HEK293T (cell line): ENCODE results near the gene HOXC9.

Source experiments
- CTCF ChIA-PET: fragments of 350-600 bp; formaldehyde crosslinking; extraction: SDS; loops from one replicate; lab custom pipeline; 2021; ENCODE audit warnings: antibody characterized with exemption, inconsistent platforms; lab: Yijun Ruan, JAX
- POLR2A ChIA-PET: fragments of 350-600 bp; formaldehyde crosslinking; extraction: SDS; loops from one replicate; lab custom pipeline; 2020; ENCODE audit warnings: antibody characterized with exemption, inconsistent platforms; lab: Yijun Ruan, JAX
- DNase-seq: peaks from one replicate; pipeline ENCODE4 v3.0.0; 2012; ENCODE audit warnings: mixed read lengths; ENCODE audit errors: extremely low spot score
- ARNT ChIP-seq: fragments of 450-650 bp; IDR thresholded peaks from 2 replicates; pipeline ENCODE4 v1.6.1; 2017; ENCODE audit warnings: mild to moderate bottlenecking
- BHLHE40 ChIP-seq: fragments of 450-650 bp; IDR thresholded peaks from 2 replicates; pipeline ENCODE4 v1.6.1; 2016; ENCODE audit warnings: mild to moderate bottlenecking, moderate library complexity, borderline replicate concordance
- CTBP1 ChIP-seq: fragments of 450-650 bp; IDR thresholded peaks from 2 replicates; pipeline ENCODE4 v1.6.1; 2016; ENCODE audit warnings: borderline replicate concordance
- ELF4 ChIP-seq: fragments of 450-650 bp; IDR thresholded peaks from 2 replicates; pipeline ENCODE4 v1.6.1; 2017; ENCODE audit warnings: antibody characterized with exemption
- FOXA1 ChIP-seq: fragments of 450-650 bp; IDR thresholded peaks from 2 replicates; pipeline ENCODE4 v1.6.1; 2016; ENCODE audit warnings: mild to moderate bottlenecking
- FOXK2 ChIP-seq: fragments of 450-650 bp; IDR thresholded peaks from 2 replicates; pipeline ENCODE4 v1.6.1; 2016; ENCODE audit warnings: mild to moderate bottlenecking
- FOXM1 ChIP-seq: fragments of 450-650 bp; IDR thresholded peaks from 2 replicates; pipeline ENCODE4 v1.6.1; 2017; ENCODE audit warnings: mild to moderate bottlenecking, borderline replicate concordance
- HDGF ChIP-seq: fragments of 450-650 bp; IDR thresholded peaks from 2 replicates; pipeline ENCODE4 v1.6.1; 2017; ENCODE audit warnings: antibody characterized with exemption, borderline replicate concordance
- L3MBTL2 ChIP-seq: fragments of 450-650 bp; conservative IDR thresholded peaks from 2 replicates; pipeline ENCODE4 v1.6.1; 2016; ENCODE audit warnings: mild to moderate bottlenecking
- LEF1 ChIP-seq: fragments of 450-650 bp; IDR thresholded peaks from 2 replicates; pipeline ENCODE4 v1.6.1; 2017; ENCODE audit warnings: mild to moderate bottlenecking, borderline replicate concordance
- NFRKB ChIP-seq: fragments of 450-650 bp; IDR thresholded peaks from 2 replicates; pipeline ENCODE4 v1.6.1; 2016; ENCODE audit warnings: mild to moderate bottlenecking, moderate library complexity
- SP1 ChIP-seq: fragments of 450-650 bp; IDR thresholded peaks from 2 replicates; pipeline ENCODE4 v1.6.1; 2017
- SUZ12 ChIP-seq: fragments of 450-650 bp; IDR thresholded peaks from 2 replicates; pipeline ENCODE4 v1.6.1; 2016; ENCODE audit warnings: mild to moderate bottlenecking
- TARDBP ChIP-seq: fragments of 450-650 bp; IDR thresholded peaks from 2 replicates; pipeline ENCODE4 v1.6.1; 2016
- ZNF384 ChIP-seq: fragments of 450-650 bp; IDR thresholded peaks from 2 replicates; pipeline ENCODE4 v1.6.1; 2016
- TF ChIP-seq, protein P1 (sequence below): fragments of 450-650 bp; IDR thresholded peaks from 2 replicates; pipeline ENCODE4 v1.6.1; 2016

The HOXC9 gene

DNA sequence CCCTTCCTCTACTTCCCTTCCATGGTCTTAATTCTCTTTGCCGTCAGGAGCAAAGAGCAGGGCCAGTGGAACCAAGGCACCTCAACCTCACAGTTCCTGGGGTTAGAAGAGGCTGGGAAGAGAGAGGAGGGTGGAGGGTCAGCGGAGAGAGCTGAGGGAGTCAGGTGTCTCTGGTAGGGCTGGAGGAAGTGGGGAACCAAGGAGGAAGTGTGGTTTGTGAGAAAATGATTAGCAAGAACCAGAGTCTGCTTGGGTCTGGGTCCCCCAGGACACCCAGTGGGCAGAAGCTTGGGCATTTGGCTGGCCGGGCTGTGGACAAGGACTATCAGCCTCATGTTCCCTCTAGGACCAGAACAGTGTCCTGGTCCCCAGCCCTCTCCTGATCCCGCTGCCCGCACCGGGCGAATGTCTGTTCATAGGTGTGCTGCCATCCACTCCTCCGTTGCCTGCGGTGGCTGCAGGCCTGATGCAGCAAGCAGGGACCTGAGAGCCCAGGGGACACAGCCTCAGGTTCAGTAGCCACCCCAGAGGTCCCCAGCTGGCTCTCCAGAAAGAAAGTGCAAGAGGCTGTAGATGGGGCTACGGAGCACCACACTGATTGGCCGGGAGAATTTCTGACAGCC lies 42.9 kb upstream of the HOXC9 start:
- no peak for TF ChIP-seq ELF4
- TF ChIP-seq BHLHE40, result no peak
- no peak for TF ChIP-seq NFRKB
- TF ChIP-seq, protein P1, sequence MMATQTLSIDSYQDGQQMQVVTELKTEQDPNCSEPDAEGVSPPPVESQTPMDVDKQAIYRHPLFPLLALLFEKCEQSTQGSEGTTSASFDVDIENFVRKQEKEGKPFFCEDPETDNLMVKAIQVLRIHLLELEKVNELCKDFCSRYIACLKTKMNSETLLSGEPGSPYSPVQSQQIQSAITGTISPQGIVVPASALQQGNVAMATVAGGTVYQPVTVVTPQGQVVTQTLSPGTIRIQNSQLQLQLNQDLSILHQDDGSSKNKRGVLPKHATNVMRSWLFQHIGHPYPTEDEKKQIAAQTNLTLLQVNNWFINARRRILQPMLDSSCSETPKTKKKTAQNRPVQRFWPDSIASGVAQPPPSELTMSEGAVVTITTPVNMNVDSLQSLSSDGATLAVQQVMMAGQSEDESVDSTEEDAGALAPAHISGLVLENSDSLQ, result no peak
- TF ChIP-seq SUZ12, result no peak
- TF ChIP-seq ZNF384, result no peak
- no peak for TF ChIP-seq ARNT
- TF ChIP-seq TARDBP, result no peak
- no peak for TF ChIP-seq HDGF
- TF ChIP-seq SP1, result no peak
- TF ChIP-seq CTBP1, result no peak
- no peak for TF ChIP-seq L3MBTL2
- TF ChIP-seq FOXM1, result no peak
- no peak for TF ChIP-seq FOXK2
- TF ChIP-seq LEF1, result no peak
- DNase-seq, result no peak
- ChIA-PET CTCF (interaction anchor here (0.6 kb wide), 1 partner anchor 11 kb away, joined by 3 read pairs; no protein-coding TSS in a partner anchor), POLR2A (no interaction called here)

DNA sequence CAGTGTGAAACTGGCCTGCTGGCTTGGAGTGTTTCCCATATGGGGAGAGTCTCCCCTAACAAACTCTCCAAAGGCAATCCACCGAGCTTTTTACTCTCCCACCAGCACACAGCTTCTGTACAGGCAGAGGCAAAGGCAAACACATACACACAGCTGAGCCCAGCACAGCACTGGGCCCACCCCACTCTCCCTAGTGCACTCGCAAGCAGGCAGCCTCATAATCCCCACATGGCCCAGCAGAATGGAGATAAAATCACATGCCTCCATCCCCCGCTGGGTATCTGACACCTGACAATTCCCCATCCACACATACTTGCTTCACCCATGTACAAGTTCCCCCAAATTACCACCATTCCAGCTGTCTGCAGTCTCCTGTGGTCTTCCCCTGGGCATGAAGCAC lies 41.8 kb upstream of the HOXC9 start:
- no peak for DNase-seq
- ChIA-PET CTCF (no interaction called here), POLR2A (interaction anchor here (0.9 kb wide), 1 partner anchor 16 kb away, joined by 3 read pairs; no protein-coding TSS in a partner anchor)
- no peak for TF ChIP-seq FOXK2
- TF ChIP-seq BHLHE40, result no peak
- no peak for TF ChIP-seq L3MBTL2
- no peak for TF ChIP-seq CTBP1
- TF ChIP-seq FOXA1, result no peak
- TF ChIP-seq ZNF384, result no peak
- no peak for TF ChIP-seq LEF1
- TF ChIP-seq ARNT, result no peak
- TF ChIP-seq NFRKB, result no peak
- no peak for TF ChIP-seq FOXM1
- TF ChIP-seq SP1, result no peak
- TF ChIP-seq TARDBP, result no peak
- no peak for TF ChIP-seq HDGF
- no peak for TF ChIP-seq ELF4
- TF ChIP-seq, protein P1, result no peak
- TF ChIP-seq SUZ12, result no peak

DNA sequence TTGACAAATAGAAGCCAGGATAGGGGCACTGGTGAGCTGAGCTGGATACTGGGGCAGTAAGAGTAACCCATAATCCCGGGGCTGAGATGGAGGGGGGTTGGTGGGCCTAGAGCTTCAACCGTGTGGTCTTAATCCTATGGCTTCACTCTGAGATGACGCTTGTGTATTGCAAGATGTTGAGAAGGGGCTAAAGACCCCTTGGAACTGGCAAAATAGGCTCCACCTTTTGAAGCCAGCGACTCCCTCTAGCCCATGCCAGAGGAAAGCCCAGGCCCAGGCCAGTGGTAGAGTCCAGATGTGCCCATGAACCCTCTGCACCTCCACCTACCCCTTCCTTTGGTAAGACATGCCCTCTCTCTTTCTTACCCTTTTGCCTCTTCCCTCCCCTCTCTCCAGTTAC lies 40.6 kb upstream of the HOXC9 start:
- CTCF ChIA-PET, result no interaction called here
- TF ChIP-seq, protein P1, result no peak
- TF ChIP-seq ZNF384, result no peak
- no peak for TF ChIP-seq HDGF
- no peak for TF ChIP-seq LEF1
- TF ChIP-seq FOXK2, result no peak
- TF ChIP-seq FOXM1, result no peak
- no peak for TF ChIP-seq NFRKB
- TF ChIP-seq TARDBP, result no peak
- TF ChIP-seq BHLHE40, result no peak
- no peak for TF ChIP-seq SP1
- no peak for TF ChIP-seq SUZ12
- TF ChIP-seq L3MBTL2, result no peak
- TF ChIP-seq CTBP1, result no peak
- TF ChIP-seq ELF4, result no peak
- POLR2A ChIA-PET, result interaction anchor here (0.8 to 1.3 kb wide), 2 partner anchors 17 to 21 kb away, joined by 3 to 4 read pairs; partner anchors contain the start of gene HOXC13

DNA sequence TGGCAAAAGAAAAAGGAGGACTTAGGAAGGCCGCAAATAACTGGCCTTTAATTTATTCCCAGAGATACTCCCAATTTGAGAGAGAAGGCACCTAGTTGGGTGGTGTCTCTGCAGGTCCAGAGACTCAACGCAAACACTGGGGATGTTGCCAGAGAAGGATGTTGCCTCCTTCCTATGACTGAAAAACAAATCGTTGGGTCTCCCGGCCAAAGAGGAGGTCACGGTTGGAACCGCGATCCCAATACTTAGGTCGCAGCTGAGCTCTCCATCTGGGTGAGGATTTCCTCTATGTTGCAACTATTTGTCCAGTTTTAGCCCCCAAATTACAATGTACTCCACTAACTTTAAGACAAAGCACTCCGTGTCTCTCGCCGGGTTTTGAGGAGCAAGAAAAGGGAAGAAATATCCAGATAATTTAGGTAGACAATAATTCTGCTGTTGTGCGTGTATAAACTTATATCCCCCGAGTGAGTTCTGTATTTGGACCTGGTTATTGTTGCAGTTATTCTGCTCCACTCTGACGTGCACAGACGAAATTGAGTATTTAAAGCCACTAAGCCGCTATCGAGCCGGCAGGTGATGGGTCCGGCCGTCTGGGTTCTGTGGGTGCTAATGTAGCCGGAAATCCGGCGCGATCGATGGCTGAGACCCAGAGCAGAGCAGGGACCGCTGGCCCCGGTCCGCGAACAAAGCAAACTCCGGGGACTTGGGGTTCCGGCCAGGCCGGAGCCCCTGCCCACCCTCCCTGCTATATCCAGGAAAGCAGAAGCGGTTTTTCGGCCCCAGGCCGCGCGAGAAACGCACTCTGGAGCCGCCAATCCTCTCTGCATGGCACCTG lies 39.6 kb upstream of the HOXC9 start:
- CTCF ChIA-PET, result no interaction called here
- no peak for TF ChIP-seq LEF1
- no peak for TF ChIP-seq FOXA1
- TF ChIP-seq ELF4, result no peak
- TF ChIP-seq TARDBP, result no peak
- TF ChIP-seq SP1, result no peak
- no peak for TF ChIP-seq L3MBTL2
- no peak for TF ChIP-seq SUZ12
- no peak for TF ChIP-seq NFRKB
- no peak for TF ChIP-seq FOXM1
- TF ChIP-seq ZNF384, result no peak
- no peak for TF ChIP-seq BHLHE40
- DNase-seq, result no peak
- POLR2A ChIA-PET, result interaction anchor here (1.3 kb wide), 1 partner anchor 22 kb away, joined by 4 read pairs; the partner anchor contains the start of gene HOXC13

More for the DNA sequence above, 40.6 kb upstream of the HOXC9 start:
- no peak for DNase-seq

DNA sequence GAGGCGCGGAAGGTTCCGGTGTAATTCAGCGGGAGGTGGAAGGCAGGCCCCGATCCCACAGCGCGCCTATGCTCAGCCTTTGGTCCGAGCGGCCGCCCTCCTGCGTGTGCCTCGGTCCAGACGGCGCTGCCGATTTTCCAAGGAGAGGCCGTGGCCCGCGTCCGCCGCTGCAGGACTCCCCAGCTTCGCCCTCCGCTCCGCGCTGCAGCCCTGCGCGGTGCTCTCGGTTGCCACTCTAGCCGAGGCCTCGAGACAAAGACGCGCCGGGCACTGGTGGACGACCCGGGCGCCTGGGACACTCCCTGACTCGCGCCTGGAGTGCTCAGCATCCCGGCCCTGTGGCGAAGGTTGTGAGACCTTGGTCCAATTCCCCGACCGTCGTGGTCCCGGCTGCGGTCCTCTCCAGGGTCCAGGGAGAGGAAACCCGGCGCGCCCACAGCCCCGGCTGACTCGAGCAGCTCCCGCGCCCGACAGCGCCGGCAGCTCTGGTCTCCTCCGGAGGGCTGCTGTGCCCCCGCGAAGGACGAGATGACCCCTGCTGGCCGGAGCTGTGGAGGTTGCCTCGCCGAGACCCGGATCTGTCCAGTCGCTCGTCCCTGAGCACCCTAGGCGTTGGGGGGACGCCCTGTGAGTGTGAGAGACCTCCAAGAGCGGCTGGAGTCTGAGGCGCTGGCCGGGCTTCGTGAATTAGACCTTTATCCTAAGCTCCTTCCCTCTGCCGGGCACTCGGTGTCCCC lies 38.8 kb upstream of the HOXC9 start:
- POLR2A ChIA-PET, result interaction anchor here (0.9 kb wide), 1 partner anchor 12 kb away, joined by 5 read pairs; the partner anchor contains the start of gene HOXC11
- no peak for TF ChIP-seq FOXK2
- TF ChIP-seq TARDBP, result no peak

More for the DNA sequence above, 38.8 kb upstream of the HOXC9 start:
- DNase-seq, result no peak
- CTCF ChIA-PET, result interaction anchor here (1.0 to 1.1 kb wide), 2 partner anchors 8 to 10 kb away, joined by 3 read pairs; no protein-coding TSS in a partner anchor
